ENCODE data around the gene TUBAL3.

The TUBAL3 gene

DNA sequence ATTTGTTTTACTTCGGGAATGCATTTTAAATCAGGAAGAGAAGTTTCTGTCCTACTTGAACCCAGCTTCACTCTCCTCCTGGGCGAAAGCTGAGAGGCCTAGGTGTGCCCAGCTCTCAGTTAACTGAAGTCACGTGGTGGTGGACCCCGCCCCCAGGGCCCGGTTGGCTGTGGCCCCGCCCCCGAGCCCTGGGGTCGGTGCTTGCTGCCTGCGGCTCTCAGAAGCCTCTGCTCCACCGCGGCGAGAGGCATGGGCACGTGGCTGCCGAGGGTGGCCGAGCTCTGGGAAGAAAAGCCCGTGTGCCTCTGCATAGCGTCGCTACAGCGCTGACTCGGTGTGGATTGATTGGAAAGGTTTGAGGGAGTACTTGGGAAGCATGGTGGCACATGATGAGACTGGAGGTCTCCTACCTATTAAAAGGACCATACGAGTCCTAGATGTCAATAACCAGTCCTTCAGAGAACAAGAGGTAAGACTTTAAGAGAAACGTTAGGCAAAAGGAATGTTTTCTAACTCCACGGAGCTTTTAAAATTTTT, 41.8 kb upstream of the TUBAL3 start (continued):
- TF ChIP-seq SP3 (tag by site-specific recombination; IDR thresholded peaks at IDR 0.05), result peak; percentile 82
- TF ChIP-seq SALL2 (tag by site-specific recombination; IDR thresholded peaks at IDR 0.05; ENCODE audit: borderline replicate concordance), result no peak
- no peak for TF ChIP-seq ZNF354C (tag by site-specific recombination; IDR thresholded peaks at IDR 0.05; ENCODE audit: borderline replicate concordance, low read depth)
- no peak for TF ChIP-seq KLF1 (tag by site-specific recombination; IDR thresholded peaks at IDR 0.05)
- no peak for TF ChIP-seq ZNF138 (tag by site-specific recombination; IDR thresholded peaks at IDR 0.05; ENCODE audit: borderline replicate concordance)
- no peak for TF ChIP-seq ZNF521 (tag by site-specific recombination; IDR thresholded peaks at IDR 0.05)
- TF ChIP-seq, protein P1, sequence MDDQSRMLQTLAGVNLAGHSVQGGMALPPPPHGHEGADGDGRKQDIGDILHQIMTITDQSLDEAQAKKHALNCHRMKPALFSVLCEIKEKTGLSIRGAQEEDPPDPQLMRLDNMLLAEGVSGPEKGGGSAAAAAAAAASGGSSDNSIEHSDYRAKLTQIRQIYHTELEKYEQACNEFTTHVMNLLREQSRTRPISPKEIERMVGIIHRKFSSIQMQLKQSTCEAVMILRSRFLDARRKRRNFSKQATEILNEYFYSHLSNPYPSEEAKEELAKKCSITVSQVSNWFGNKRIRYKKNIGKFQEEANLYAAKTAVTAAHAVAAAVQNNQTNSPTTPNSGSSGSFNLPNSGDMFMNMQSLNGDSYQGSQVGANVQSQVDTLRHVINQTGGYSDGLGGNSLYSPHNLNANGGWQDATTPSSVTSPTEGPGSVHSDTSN (CRISPR knock-in tag; IDR thresholded peaks at IDR 0.05), result 0 out of 2 replicates have a peak, but pooled peaks have one; percentile 49
- TF ChIP-seq ZNF335 (tag by site-specific recombination; conservative IDR thresholded peaks at IDR 0.05), result peak; percentile 47
- no peak for TF ChIP-seq AEBP2 (tag by site-specific recombination; IDR thresholded peaks at IDR 0.05; ENCODE audit: borderline replicate concordance)
- TF ChIP-seq, protein P2, sequence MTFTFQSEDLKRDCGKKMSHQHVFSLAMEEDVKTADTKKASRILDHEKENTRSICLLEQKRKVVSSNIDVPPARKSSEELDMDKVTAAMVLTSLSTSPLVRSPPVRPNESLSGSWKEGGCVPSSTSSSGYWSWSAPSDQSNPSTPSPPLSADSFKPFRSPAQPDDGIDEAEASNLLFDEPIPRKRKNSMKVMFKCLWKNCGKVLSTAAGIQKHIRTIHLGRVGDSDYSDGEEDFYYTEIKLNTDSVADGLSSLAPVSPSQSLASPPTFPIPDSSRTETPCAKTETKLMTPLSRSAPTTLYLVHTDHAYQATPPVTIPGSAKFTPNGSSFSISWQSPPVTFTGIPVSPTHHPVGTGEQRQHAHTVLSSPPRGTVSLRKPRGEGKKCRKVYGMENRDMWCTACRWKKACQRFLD (tag by site-specific recombination; IDR thresholded peaks at IDR 0.05), result no peak
- TF ChIP-seq CTCF (tag by site-specific recombination; IDR thresholded peaks at IDR 0.05), result no peak
- TF ChIP-seq MYNN (tag by site-specific recombination; IDR thresholded peaks at IDR 0.05; ENCODE audit: borderline replicate concordance), result no peak
- no peak for TF ChIP-seq ZNF580 (tag by site-specific recombination; IDR thresholded peaks at IDR 0.05)
- TF ChIP-seq ZNF248 (tag by site-specific recombination; IDR thresholded peaks at IDR 0.05), result no peak
- TF ChIP-seq ZXDB (tag by site-specific recombination; IDR thresholded peaks at IDR 0.05), result peak; percentile 47
- TF ChIP-seq ZNF747 (tag by site-specific recombination; IDR thresholded peaks at IDR 0.05), result no peak
- TF ChIP-seq ZNF549 (tag by site-specific recombination; IDR thresholded peaks at IDR 0.05), result no peak
- TF ChIP-seq ELK4 (IDR thresholded peaks at IDR 0.05; ENCODE audit: borderline replicate concordance, low read depth, low read length), result no peak
- TF ChIP-seq SETDB1 (IDR thresholded peaks at IDR 0.05; ENCODE audit: insufficient read length, low read length), result no peak
- no peak for TF ChIP-seq ZNF792 (tag by site-specific recombination; IDR thresholded peaks at IDR 0.05)
- TF ChIP-seq ZNF292 (tag by site-specific recombination; IDR thresholded peaks at IDR 0.05; ENCODE audit: borderline replicate concordance, low read depth), result no peak
- TF ChIP-seq, protein P3, sequence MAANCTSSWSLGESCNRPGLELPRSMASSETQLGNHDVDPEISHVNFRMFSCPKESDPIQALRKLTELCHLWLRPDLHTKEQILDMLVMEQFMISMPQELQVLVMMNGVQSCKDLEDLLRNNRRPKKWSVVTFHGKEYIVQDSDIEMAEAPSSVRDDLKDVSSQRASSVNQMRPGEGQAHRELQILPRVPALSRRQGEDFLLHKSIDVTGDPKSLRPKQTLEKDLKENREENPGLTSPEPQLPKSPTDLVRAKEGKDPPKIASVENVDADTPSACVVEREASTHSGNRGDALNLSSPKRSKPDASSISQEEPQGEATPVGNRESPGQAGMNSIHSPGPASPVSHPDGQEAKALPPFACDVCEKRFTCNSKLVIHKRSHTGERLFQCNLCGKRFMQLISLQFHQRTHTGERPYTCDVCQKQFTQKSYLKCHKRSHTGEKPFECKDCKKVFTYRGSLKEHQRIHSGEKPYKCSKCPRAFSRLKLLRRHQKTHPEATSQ (tag by site-specific recombination; IDR thresholded peaks at IDR 0.05), result no peak
- TF ChIP-seq SP7 (tag by site-specific recombination; IDR thresholded peaks at IDR 0.05), result peak; percentile 49; the same call in 1 of the 2 replicates
- TF ChIP-seq ZNF629 (tag by site-specific recombination; IDR thresholded peaks at IDR 0.05), result peak; percentile 27; the same call in 1 of the 2 replicates
- TF ChIP-seq ZNF645 (tag by site-specific recombination; IDR thresholded peaks at IDR 0.05), result no peak
- no peak for TF ChIP-seq ZNF174 (tag by site-specific recombination; IDR thresholded peaks at IDR 0.05)
- no peak for TF ChIP-seq ZNF184 (tag by site-specific recombination; IDR thresholded peaks at IDR 0.05)
- TF ChIP-seq ZNF791 (tag by site-specific recombination; IDR thresholded peaks at IDR 0.05), result no peak
- no peak for TF ChIP-seq ZNF626 (tag by site-specific recombination; IDR thresholded peaks at IDR 0.05)
- TF ChIP-seq ZBTB20 (tag by site-specific recombination; IDR thresholded peaks at IDR 0.05), result no peak
- no peak for TF ChIP-seq RBAK (tag by site-specific recombination; IDR thresholded peaks at IDR 0.05)
- no peak for TF ChIP-seq ZNF223 (tag by site-specific recombination; IDR thresholded peaks at IDR 0.05)
